22Rv1 (cell line): Measurements from ENCODE around the gene ST3GAL5.

Experiments used
- ZFX ChIP-seq: fragments of 450-650 bp; IDR thresholded peaks from 2 replicates; pipeline ENCODE4 v1.6.1; 2017; ENCODE audit warnings: antibody characterized with exemption, borderline replicate concordance
- TF ChIP-seq, protein P1 (sequence below): fragments of 450-650 bp; IDR thresholded peaks from 2 replicates; pipeline ENCODE4 v1.5.1; 2017; ENCODE audit warnings: mild to moderate bottlenecking

DNA sequence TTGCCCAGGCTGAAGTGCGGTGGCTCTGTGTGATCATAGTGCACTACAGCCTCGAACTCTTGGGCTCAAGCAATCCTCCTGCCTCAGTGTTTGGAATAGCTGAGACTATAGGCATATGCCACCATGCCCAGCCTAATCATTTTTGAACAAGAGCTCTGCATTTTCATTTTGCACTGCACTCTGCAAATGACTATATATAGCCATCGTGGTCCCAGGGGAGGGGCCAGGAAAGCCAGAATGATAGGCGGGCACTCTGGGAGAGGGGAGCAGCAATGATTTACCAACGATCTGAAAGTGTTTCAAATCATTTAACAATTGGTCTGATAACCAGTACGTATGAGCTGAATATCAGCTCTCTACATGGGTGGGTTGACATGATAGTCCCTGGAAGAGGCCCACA lies 22.3 kb upstream of the ST3GAL5 start:
- TF ChIP-seq, protein P1, sequence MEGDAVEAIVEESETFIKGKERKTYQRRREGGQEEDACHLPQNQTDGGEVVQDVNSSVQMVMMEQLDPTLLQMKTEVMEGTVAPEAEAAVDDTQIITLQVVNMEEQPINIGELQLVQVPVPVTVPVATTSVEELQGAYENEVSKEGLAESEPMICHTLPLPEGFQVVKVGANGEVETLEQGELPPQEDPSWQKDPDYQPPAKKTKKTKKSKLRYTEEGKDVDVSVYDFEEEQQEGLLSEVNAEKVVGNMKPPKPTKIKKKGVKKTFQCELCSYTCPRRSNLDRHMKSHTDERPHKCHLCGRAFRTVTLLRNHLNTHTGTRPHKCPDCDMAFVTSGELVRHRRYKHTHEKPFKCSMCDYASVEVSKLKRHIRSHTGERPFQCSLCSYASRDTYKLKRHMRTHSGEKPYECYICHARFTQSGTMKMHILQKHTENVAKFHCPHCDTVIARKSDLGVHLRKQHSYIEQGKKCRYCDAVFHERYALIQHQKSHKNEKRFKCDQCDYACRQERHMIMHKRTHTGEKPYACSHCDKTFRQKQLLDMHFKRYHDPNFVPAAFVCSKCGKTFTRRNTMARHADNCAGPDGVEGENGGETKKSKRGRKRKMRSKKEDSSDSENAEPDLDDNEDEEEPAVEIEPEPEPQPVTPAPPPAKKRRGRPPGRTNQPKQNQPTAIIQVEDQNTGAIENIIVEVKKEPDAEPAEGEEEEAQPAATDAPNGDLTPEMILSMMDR, result no peak
- no peak for TF ChIP-seq ZFX
